ENCODE results near the gene FMO1. TPM values are rescaled to one million over a fixed set of nuclear protein-coding genes. Genes with fewer than 3 reads are reported as not detected.

FMO1 gene
- total and polyA plus RNA-seq, 10 of the 15 experiments (the other 5 are each of a cell fraction or from before 2014, with no cell fraction given): not detected

- Histone ChIP-seq H3K27ac (ENCODE audit: control insufficient read depth, insufficient read depth) (no peak overlapping the region), H3K27me3 (replicated peaks in 1 of 2; ENCODE audit: control insufficient read depth in 2 of 2, insufficient read depth in 2 of 2, low read length in 1 of 2) (peaks cover 0 to 3% of the 10 kb centered on the region in 2 experiments; a peak in 2 of 4 replicates), H2AFZ (ENCODE audit: control insufficient read depth, low read depth, low read length) (no peak overlapping the region), H3K9me3 (replicated peaks; ENCODE audit: control insufficient read depth, insufficient read depth, low read length) (no peaks in the 10 kb centered on the region), H3K79me2 (ENCODE audit: control insufficient read depth, insufficient read depth, low read length) (no peaks in the 10 kb centered on the region), H3K4me2 (ENCODE audit: control insufficient read depth, insufficient read depth) (no peak overlapping the region), H3K36me3 (ENCODE audit: control insufficient read depth in 2 of 2, insufficient read depth in 2 of 2, low read length in 1 of 2) (no peaks in the 10 kb centered on the region), H4K20me1 (ENCODE audit: control insufficient read depth, insufficient read depth) (no peaks in the 10 kb centered on the region), H3K9ac (ENCODE audit: control insufficient read depth, insufficient read depth, low read length) (no peak overlapping the region), H3K4me1 (ENCODE audit: control insufficient read depth, insufficient read depth, low read length) (peaks cover 7% of the 10 kb centered on the region), H3K4me3 (no peak overlapping the region)
- DNase-seq (ENCODE audit: low read depth, low spot score) (no peak), FAIRE-seq (no peak), ATAC-seq (no peak)
- BruUV-seq (replicated peaks): no TSS peak
- SMC1A ChIA-PET (ENCODE audit: uncharacterized antibody, unreplicated experiment): interaction anchor here (0.9 to 1.6 kb wide), 2 partner anchors 13 to 57 kb away, joined by 3 read pairs; partner anchors contain the start of gene FMO4
- intact Hi-C loops (cut with micrococcal nuclease; ENCODE audit: unreplicated experiment) (no loop called here), in situ Hi-C loops (cut with MboI) (no loop called here)
- CTCF ChIA-PET: interaction anchor here (1.0 to 4.4 kb wide), 2 partner anchors 11 to 56 kb away, joined by 4 to 18 read pairs; no protein-coding TSS in a partner anchor
- RAD21 ChIA-PET (ENCODE audit: unreplicated experiment): no interaction called here
- WGBS (ENCODE audit: insufficient coverage, insufficient replicate concordance, low lambda C conversion rate, missing lambda C conversion rate): 52% methylated on average over 8 of the region's 8 CpGs
- no peak for TF ChIP-seq ZBTB40 (IDR thresholded peaks at IDR 0.05; ENCODE audit: borderline replicate concordance)
- no peak for TF ChIP-seq CBX3 (IDR thresholded peaks at IDR 0.05; ENCODE audit: borderline replicate concordance, low read depth)
- no peak for TF ChIP-seq SMARCA5 (IDR thresholded peaks at IDR 0.05)
- no peak for TF ChIP-seq BRCA1 (IDR thresholded peaks at IDR 0.05; ENCODE audit: low read depth, low read length)
- TF ChIP-seq KLF5 (IDR thresholded peaks at IDR 0.05; ENCODE audit: partially characterized antibody): no peak
- no peak for TF ChIP-seq EZH2 (IDR thresholded peaks at IDR 0.05; ENCODE audit: borderline replicate concordance, control insufficient read depth, low read depth, low read length)
- no peak for TF ChIP-seq GATAD2B (conservative IDR thresholded peaks at IDR 0.05; ENCODE audit: low read depth)
- no peak for TF ChIP-seq RUNX3 (IDR thresholded peaks at IDR 0.05; ENCODE audit: low read length)
- no peak for TF ChIP-seq POLR2AphosphoS2 (IDR thresholded peaks at IDR 0.05; ENCODE audit: low read depth, low read length)
- TF ChIP-seq MEF2A (IDR thresholded peaks at IDR 0.05; ENCODE audit: insufficient read depth, low read depth, low read length): no peak
- no peak for TF ChIP-seq BCL11A (IDR thresholded peaks at IDR 0.05; ENCODE audit: low read depth, low read length)
- no peak for TF ChIP-seq PAX5 (IDR thresholded peaks at IDR 0.05; ENCODE audit: borderline replicate concordance, low read depth, low read length)
- TF ChIP-seq HCFC1 (IDR thresholded peaks at IDR 0.05; ENCODE audit: low read length): no peak
- no peak for TF ChIP-seq JUND (IDR thresholded peaks at IDR 0.05; ENCODE audit: low read depth, low read length)
- POLR2A ChIA-PET: no interaction called here
Measured at GRCh38 chr1:171256940-171257606, 8.8 kb downstream of the FMO1 start.
